ENCODE measurements around the gene SDS.

DNA sequence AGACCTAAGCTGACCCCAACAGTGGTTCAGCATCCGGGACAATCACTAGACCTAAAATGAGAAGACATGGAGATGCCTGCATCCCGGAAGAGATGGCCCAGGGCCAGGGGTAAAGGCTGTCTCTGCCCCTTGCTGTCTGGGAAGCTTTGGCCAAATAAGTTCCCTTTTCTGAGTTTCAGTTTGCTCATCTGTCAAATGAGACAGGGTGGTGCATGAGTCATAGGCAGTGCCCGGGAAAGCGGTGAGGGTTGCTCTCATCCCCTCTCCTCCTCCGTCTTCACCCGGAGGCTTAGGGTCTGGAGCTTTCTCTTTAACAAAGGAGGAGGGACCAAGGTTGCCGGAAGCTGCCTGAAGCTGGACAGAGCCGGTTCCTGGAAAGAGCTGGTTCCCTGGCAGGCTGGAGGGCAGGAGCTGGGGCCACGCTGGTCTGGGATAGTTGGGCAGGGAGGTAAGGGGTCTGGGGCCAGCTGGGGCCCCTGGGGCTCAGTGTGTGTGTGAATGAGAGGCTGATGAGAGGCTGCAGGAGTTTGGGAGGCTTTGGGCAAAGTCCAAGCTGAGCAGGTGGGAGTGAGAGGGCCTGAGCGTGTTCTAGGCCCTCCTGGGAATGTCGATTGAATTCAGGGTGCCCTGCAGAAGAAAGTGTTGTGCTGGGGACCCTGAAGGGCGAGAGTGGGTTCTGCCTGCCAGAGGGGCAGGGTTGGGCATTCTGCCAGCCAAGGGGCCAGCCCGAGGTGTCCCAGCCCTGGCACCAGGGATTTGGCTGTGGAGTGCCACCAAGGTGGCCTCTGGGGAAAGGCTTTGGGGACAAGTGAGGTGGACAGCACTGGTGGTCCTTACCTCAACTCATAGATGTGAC, 18.6 kb upstream of the SDS start, which contains the start of gene SDSL:
- TF ChIP-seq, protein P1, sequence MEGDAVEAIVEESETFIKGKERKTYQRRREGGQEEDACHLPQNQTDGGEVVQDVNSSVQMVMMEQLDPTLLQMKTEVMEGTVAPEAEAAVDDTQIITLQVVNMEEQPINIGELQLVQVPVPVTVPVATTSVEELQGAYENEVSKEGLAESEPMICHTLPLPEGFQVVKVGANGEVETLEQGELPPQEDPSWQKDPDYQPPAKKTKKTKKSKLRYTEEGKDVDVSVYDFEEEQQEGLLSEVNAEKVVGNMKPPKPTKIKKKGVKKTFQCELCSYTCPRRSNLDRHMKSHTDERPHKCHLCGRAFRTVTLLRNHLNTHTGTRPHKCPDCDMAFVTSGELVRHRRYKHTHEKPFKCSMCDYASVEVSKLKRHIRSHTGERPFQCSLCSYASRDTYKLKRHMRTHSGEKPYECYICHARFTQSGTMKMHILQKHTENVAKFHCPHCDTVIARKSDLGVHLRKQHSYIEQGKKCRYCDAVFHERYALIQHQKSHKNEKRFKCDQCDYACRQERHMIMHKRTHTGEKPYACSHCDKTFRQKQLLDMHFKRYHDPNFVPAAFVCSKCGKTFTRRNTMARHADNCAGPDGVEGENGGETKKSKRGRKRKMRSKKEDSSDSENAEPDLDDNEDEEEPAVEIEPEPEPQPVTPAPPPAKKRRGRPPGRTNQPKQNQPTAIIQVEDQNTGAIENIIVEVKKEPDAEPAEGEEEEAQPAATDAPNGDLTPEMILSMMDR (IDR thresholded peaks at IDR 0.05): no peak
- TF ChIP-seq POLR2A (IDR thresholded peaks at IDR 0.05): no peak
- TF ChIP-seq EP300 (IDR thresholded peaks at IDR 0.05): peak in 1 of 4 donors; percentile 7
- TF ChIP-seq POLR2AphosphoS5 (IDR thresholded peaks at IDR 0.05): peak in 1 of 4 donors; percentile 44

Measured in sigmoid colon (tissue), 4 donors.